ENCODE results near the gene PSPN. TPM values are rescaled to one million over a fixed set of nuclear protein-coding genes. Genes with fewer than 3 reads are reported as not detected.
"Not testable (repeated sequence)": the region's sequence is repeated elsewhere in the genome, so short reads cannot be mapped to it uniquely, and the experiment has no call there.

Gene PSPN
- total RNA-seq, 1 experiment from 2014 or later, result 2.3 TPM

DNA sequence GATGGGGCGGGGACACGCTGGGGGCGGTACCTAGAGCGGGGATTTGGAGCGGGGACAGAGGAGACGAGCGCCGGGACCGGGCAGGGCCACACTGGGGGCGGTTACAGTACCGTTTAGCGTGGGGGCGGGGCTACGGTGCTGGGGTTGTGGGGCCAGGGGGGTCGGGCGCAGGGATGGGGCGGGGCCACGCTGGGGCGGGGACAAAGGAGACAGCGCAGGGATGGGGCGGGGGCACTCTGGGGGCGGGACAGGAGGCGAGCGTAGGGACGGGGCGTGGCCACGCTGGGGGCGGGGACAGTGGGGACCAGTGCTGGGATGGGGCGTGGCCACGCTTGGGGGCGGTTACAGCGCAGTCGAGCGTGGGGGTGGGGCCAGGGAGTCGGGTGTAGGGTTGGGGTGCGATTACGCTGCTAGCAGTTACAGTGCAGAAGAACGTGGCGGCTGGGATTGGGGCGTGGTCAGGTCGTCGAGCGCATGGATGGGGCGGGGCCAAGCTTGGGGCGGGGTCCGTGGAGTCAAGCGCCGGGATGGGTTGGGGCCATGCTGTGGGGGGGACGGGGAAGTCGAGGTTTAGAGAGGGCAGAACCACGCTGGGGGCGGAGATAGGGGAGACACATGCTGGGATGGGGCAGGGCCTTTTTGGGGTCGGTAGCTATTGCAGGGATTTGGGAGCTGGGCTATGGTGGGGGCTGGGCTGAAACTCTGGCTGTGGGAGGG, 2.5 kb downstream of the PSPN start:
- peak; percentile 97 for DNase-seq (ENCODE audit: low spot score)

GRCh38 chr19:6372594-6373095, 3.1 kb downstream of the PSPN start, which contains the start of gene ALKBH7:
Gene ALKBH7 (plus strand): TSS chr19:6372794. CDS start chr19:6372821, 27 bp downstream.
- DNase-seq (ENCODE audit: low spot score), result peak; percentile 100

GRCh38 chr19:6364353-6364752, 11.4 kb downstream of the PSPN start:
- no peak for DNase-seq (ENCODE audit: low spot score)

- DNase-seq (ENCODE audit: low spot score), result no peak
These were observed 13.4 kb downstream of the PSPN start for GRCh38 chr19:6362351-6362801.

DNA sequence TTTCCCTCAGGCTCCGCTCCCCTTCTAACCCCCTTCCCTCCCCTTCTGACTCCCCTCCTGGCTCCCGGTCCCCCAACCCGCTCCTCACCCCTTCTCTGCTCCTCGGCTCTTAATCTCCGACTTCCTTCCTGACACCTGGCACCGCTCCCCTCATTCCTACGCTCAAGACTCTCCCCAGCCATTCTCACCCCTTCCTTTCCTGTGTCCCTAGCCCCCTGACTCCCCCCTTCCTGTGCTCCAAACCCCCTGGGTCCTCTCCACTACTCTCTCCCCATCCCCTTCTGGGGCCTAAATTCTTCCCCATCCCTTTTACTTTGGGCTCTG, 13.7 kb downstream of the PSPN start:
- peak; percentile 22 for DNase-seq (ENCODE audit: low spot score)

DNA sequence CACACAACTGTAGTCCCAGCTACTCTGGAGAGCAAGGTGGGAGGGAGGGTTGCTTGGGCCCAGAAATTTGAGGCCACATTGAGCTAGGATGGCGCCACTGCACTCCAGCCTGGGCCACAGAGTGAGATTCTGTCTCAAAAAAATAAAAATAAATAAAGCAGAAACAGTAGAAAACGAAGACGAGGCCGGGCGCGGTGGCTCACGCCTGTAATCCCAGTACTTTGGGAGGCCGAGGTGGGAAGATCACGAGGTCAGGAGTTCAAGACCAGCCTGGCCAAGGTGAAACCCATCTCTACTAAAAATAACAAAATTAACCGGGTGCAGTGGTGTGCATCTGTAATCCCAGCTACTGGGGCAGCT, 14.9 kb downstream of the PSPN start:
- not testable (repeated sequence) for DNase-seq (ENCODE audit: low spot score)

DNA sequence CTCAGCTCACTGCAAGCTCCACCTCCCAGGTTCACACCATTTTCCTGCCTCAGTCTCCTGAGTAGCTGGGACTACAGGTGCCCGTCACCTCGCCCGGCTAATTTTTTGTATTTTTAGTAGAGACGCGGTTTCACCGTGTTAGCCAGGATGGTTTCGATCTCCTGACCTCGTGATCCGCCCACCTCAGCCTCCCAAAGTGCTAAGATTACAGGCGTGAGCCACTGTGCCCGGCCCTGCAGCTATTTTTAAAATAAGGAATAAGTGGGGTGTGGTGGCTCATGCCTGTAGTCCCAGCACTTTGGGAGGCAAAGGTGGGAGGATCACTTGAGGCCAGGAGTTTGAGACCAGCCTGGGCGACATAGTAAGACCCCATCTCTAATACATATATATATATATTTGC, 15.3 kb downstream of the PSPN start:
- not testable (repeated sequence) for DNase-seq (ENCODE audit: low spot score)

DNA sequence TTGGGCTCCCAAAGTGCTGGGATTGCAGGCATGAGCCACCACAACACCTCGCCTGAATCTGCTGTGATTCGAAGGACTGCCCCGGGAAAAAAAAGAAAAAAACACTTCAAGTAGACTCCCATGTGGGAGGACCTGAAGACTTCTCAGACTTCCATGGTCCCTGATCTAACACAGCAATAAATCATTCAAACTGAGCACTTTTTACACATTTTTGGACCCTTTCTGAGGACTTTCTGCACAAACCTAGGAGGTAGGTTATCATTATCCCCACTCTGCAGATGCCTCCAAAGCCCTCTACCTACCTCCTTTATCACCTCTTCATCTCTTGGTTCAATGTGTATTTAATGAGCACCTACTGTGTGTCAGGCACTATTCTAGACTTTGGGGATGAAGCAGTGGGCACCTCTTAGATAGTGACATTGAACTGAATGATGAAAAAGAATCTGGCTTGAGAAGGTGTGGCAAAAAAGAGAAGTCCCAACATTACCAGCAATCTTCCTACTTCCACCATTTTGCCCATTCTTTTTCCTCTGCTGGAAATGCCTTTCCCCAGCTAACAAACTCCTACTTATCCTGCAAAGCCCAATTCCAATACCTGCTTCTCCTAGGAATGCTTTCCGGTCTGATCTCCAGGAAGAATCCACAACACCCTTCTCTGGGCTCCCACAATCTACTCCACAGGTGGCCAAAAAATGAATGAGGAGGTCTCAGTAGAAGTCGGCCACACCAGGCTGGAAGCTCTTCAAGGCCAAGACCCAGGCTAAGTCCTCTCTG, 16.0 kb downstream of the PSPN start:
- no peak for DNase-seq (ENCODE audit: low spot score)

- DNase-seq (ENCODE audit: low spot score), result no peak
These were observed 17.7 kb downstream of the PSPN start for GRCh38 chr19:6358003-6358402.

DNA sequence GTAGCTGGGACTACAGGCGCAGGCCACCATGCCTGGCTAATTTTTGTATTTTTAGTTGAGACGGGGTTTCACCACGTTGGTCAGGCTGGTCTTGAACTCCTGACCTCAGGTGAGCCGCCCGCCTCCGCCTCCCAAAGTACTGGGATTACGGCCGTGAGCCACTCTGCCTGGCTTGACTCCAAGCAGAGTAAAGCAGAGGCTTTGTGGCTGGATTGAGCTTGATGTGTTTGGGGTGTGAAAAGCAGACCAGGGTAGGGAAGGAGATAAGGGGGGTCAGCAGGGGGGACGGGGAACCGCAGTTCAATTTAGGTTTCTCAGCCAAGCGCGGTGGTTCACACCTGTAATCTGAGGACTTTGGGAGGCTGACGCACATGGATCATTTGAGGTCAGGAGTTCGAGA, 18.6 kb downstream of the PSPN start:
- DNase-seq (ENCODE audit: low spot score), result no peak

DNA sequence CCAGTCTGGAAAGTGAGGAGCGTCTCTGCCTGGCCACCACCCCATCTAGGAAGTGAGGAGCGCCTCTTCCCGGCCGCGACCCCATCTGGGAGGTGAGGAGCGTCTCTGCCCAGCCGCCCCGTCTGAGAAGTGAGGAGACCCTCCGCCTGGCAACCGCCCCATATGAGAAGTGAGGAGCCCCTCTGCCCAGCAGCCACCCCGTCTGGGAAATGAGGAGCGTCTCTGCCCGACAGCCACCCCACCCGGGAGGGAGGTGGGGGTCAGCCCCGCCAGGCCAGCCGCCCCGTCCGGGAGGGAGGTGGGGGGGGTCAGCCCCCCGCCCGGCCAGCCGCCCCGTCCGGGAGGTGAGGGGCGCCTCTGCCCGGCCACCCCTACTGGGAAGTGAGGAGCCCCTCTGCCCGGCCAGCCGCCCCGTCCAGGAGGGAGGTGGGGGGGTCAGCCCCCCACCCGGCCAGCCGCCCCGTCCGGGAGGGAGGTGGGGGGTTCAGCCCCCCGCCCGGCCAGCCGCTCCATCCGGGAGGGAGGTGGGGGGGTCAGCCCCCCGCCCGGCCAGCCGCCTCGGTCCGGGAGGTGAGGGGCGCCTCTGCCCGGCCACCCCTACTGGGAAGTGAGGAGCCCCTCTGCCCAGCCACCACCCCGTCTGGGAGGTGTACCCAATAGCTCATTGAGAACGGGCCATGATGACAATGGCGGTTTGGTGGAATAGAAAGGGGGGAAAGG, 20.3 kb downstream of the PSPN start:
- not testable (repeated sequence) for DNase-seq (ENCODE audit: low spot score)

GRCh38 chr19:6354098-6354674, 21.5 kb downstream of the PSPN start:
- DNase-seq (ENCODE audit: low spot score), result no peak

DNA sequence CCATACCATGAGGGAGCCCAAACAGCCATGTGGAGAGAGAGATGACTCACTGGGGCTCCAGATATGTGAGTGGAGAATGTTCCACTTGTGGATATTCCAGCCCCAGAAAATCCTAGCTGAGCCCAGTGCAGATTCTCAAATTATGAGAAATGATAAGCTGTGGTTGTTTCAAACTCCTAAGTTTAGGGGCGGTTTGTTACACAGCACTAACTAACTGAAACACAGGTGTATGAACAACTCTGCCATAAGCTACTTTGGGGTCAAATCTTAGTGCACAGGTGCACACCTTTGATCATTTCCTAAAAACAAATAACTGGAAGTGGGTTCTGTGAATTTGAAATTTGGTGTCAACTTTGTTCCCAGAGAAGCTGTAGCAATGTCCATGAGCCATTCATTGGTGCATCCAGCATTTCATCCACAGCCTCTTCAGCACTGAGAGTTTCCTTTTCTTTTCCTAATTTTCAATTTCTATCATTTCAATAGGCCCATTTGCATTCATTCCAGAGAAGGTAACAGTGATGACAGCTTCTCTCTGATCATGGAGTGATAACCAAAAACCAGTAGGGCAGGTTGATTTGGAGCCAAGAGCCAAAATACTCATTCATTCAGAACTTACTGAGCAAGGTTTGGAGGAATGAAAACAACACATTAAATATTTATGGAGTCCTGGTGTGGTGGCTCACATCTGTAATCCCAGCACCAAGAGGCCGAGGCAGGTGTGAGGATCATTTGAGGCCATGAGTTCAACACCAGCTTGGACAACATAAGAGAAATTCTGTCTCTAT, 23.2 kb downstream of the PSPN start:
- no peak for DNase-seq (ENCODE audit: low spot score)

- DNase-seq (ENCODE audit: low spot score), result no peak
These were observed 25.0 kb downstream of the PSPN start for GRCh38 chr19:6350688-6351087.

GRCh38 chr19:6349271-6349670, 26.5 kb downstream of the PSPN start:
- DNase-seq (ENCODE audit: low spot score), result not testable (repeated sequence)

DNA sequence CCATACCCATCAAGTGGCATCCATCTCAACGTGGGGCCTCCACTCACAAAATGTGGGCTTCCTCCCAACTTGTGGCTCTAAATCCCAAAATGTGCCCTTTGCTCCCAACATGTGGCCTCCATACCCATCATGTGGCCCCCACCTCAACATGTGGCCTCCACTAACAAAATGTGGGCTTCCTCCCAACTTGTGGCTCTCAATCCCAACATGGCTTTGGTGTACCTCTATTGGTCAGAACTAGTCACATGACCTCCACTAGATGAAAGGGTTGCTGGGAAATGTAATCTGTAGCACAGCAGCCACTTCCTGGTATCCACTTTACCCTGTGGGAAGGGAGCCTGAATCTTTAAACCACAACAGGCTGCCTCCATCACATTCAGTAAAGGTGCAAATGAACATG, 32.3 kb downstream of the PSPN start:
- DNase-seq (ENCODE audit: low spot score), result peak; percentile 11

GRCh38 chr19:6340493-6341201, 35.1 kb downstream of the PSPN start:
- DNase-seq (ENCODE audit: low spot score), result no peak

DNA sequence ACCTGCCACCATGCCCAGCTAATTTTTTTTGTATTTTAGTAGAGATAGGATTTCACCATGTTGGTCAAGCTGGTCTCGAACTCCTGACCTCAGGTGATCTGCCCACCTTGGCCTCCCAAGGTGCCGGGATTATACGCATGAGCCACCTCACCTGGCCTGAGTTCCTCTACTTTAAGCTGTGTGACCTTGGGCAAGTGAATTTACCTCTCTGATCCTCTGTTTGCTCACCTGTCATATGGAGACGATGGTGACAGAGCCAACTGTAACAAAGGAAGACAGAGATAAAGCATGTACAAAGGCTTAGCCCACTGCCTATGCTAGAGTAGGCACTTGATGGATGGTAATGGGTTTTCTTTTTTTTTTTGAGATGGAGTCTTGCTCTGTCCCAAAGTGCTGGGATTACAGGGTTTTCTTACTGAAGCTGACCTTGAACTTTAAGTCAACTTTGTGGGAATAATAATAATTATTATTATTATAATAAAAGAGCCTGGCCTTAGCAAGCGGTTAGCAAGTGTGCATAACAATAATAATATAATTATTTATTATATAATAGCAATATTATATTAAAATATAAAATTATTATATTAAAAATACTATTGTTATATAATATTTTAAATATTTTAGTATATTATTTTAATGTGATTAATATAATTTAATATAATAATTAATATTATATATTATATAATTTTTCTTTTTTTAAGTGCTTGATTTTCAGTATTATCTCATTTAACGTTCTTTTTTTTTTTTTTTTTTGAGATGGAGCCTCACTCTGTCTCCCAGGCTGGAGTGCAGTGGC, 41.0 kb downstream of the PSPN start:
- no peak for DNase-seq (ENCODE audit: low spot score)

DNA sequence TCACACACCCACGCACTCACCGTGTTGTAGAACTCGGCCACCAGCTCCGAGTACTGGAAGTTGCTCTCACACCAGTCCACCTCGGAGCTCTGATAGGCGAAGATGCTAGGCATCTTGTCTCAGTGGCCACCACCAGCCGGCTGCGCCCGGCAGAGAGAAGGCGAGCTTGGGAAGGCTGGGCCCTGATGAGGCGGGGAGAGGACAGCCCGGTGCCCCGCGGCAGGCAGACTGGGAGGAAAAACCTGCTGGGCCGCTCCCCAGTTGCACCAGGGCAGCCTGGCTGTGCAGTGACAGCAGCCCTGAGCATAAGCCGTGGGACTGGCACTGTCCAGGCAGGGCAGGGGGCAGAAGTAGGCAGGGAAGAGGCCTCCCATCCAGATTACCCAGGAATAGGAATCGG, 42.3 kb downstream of the PSPN start, which contains the start of gene ACER1:
TSS of gene ACER1 (minus strand) at position 174 of the 400 bp plus-strand sequence. CDS start at position 113, 61 bp downstream.
- DNase-seq (ENCODE audit: low spot score), result no peak

DNA sequence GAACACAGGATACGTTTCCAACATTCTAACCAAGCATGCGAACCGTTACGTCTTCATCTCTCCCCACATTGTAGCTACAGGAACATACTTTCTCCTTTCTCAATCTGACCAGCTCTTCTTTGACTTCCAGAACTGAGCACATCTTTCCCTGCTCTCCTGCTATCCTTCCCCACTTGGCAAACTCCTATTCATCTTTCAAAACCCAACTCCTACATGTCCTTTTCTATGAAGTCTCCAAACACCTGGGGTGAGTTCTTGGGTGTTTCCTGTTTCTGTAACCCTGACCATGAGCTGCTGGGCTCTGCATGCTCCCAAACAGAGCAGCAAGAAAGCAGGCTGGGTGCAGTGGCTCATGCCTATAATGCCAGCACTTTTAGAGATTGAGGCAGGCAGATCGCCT, 48.9 kb downstream of the PSPN start:
- DNase-seq (ENCODE audit: low spot score), result no peak

Data from A172 (cell line).